ENCODE measurements around the gene UBE2QL1.

GRCh38 chr5:6490693-6491092, 42.0 kb downstream of the UBE2QL1 start:
- no peak for TF ChIP-seq CTCF (IDR thresholded peaks at IDR 0.05)
- TF ChIP-seq POLR2A (IDR thresholded peaks at IDR 0.05) = no peak

All from body of pancreas (tissue), 4 donors.